DMS53 (cell line): ENCODE results near the gene ARVCF.

Experiments
- DNase-seq: peaks from one replicate; lab custom pipeline; 2025; lab: John Stamatoyannopoulos, UW

ARVCF gene, protein sequence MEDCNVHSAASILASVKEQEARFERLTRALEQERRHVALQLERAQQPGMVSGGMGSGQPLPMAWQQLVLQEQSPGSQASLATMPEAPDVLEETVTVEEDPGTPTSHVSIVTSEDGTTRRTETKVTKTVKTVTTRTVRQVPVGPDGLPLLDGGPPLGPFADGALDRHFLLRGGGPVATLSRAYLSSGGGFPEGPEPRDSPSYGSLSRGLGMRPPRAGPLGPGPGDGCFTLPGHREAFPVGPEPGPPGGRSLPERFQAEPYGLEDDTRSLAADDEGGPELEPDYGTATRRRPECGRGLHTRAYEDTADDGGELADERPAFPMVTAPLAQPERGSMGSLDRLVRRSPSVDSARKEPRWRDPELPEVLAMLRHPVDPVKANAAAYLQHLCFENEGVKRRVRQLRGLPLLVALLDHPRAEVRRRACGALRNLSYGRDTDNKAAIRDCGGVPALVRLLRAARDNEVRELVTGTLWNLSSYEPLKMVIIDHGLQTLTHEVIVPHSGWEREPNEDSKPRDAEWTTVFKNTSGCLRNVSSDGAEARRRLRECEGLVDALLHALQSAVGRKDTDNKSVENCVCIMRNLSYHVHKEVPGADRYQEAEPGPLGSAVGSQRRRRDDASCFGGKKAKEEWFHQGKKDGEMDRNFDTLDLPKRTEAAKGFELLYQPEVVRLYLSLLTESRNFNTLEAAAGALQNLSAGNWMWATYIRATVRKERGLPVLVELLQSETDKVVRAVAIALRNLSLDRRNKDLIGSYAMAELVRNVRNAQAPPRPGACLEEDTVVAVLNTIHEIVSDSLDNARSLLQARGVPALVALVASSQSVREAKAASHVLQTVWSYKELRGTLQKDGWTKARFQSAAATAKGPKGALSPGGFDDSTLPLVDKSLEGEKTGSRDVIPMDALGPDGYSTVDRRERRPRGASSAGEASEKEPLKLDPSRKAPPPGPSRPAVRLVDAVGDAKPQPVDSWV

GRCh38 chr22:20016734-20017621, at the start of gene ARVCF:
TSS of gene ARVCF (minus strand) at chr22:20016823. CDS start at chr22:19990794, 26,029 bp downstream.
- peak; percentile 84 for DNase-seq

DNA sequence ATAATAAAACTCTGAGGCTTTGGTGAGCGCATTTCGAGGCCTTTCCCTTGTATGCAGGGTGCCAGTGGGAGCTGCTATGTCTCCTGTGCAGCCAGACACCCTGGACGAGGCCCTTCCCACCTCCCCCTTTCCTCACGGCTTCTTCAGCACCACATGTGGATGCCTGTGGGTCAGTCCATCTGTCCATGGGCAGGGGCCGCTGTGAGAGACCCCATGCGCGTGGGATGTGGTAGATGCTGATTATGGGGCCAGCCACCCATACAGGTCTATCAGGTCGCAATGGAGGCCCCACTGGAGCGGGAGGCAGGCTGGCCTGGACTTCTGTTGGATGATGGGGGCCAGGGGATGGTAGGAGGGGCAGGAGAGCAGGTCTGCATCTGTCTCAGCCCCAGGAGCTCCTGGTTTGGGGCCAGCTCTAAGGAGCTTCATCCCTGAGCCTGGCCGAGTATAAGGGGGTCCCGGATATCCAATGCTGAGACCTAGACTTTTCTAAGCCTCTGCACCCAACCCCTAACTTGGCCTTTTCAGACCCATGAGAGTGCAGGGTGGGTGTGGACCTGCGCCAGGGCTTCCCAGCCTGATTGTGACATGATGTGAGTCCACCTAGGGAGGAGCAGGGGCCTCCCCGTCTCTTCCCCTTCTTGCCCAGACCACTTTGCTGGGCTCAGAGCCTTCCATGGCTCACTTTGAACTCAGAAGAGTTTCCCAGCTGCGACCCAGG, 49.4 kb upstream of the ARVCF start:
- no peak for DNase-seq

DNA sequence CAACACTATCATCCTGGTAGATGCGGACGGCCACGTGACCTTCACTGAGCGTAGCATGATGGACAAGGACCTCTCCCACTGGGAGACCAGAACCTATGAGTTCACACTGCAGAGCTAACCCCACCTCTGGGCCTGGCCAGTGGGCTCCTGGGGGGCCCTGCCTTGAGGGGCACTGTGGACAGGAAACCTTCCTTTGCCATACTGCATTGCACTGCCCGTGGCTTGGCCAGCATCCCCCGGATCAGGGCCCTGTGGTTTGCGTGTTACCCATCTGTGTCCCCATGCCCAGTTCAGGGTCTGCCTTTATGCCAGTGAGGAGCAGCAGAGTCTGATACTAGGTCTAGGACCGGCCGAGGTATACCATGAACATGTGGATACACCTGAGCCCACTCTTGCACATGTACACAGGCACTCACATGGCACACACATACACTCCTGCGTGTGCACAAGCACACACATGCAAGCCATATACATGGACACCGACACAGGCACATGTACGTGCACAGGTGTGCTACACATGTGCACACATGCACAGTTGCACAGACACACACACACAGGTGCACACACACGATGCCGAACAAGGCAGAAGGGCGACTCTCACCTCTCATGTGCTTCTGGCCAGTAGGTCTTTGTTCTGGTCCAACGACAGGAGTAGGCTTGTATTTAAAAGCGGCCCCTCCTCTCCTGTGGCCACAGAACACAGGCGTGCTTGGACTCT, 48.1 kb upstream of the ARVCF start:
- DNase-seq, result no peak

- DNase-seq, result no peak
These were observed 47.5 kb upstream of the ARVCF start for GRCh38 chr22:20064140-20064480.

- no peak for DNase-seq
These were observed 46.9 kb upstream of the ARVCF start for GRCh38 chr22:20063271-20064139.

DNA sequence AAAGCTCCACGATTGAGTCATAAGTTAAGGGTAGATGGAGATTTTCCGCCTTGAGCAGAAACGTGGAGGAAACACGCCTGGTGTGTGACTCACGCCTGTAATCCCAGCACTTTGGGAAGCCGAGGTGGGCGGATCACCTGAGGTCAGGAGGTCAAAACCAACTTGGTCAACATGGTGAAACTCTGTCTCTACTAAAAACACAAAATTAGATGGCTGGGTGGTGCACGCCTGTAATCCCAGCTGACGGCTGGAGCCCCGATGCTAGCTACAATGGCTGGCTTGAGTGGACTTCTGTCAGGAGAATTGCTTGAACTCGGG, 46.1 kb upstream of the ARVCF start:
- DNase-seq, result no peak

- no peak for DNase-seq
These were observed 45.6 kb upstream of the ARVCF start for GRCh38 chr22:20062043-20062765.

DNA sequence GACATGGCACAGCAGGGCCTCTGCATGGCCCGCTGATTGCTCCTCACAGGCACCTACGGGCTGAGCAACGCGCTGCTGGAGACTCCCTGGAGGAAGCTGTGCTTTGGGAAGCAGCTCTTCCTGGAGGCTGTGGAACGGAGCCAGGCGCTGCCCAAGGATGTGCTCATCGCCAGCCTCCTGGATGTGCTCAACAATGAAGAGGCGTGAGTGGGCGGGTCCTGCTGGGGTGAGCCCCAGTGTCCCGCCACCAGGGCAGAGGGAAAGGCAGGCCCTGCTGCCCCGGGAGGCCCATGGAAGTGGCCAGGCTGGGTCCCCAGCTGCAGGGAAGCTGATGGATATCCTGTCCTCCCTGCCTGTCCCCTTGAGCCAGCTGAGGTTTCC, 44.8 kb upstream of the ARVCF start:
- no peak for DNase-seq

DNA sequence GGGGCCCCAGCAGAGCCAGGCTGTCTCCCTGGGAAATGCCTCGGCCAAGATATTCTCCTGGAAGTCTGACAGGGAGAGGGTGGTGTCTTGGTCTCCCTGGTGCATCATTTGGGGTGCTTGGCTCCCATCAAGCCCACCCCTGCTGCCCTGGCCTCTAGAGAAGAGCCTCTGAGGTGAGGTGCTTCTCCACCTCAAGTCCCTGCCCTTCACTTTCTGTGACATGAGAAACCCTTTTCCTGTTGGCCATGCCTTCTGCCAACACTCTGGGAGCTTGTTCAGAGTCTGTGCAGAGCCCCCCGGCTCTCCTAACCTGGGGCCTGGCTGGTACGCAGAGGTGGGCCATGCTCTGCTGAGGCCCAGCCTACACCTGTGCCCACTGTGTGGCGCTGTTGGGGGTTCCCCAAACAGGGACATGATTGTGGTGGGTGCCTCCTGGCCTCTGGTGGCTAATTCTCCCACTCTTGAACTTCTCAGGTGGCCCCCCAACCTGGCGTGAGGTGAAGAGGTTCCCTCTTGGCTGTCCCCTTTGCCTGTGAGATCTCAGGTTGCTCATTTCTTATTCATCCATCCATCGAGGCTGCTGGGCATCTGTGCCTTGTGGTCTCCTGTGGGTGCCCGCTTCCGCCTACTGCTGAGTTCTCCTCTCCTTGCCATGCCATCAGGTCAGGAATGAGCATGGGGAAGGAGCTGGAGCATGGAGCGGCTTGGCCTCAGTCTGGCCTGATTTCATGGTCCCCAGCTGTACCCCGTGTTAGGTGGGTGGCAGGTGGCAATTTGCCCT, 44.3 kb upstream of the ARVCF start:
- no peak for DNase-seq

DNA sequence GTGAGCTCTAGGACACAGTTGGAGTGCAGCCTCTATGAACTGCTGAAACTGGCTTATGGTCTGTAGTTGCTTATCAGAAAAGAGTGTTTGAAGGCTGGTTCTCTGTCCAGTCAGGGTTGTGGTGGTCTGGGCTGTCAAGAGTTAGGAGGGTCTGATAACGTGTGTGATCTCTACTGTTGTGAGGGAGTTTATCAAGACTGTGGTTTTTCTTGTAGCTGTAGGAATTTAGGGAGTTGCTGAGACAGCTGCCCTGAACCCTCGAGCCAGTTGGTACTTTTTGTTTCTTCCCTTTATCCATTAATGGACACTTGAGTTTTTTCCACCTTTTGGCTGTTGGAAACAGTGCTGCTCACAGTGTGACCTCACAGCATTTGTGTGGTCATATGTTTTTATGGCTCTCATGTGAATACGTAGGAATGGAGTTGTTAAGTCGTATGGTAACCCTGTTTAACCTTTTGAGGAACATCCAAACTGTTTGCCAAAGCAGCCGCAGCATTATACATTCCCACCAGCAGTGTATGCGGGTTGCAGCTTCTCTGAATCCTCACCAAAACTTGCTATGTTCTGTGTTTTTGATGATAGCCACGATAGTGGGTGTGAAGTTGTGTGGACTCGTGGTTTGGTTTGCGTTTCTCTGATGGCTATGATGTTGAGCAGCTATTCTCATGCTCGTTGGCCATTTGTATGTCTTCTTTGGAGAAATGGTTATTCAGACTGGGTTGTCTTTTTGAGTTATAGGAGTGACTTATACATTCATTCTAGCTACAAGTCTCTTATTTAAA, 42.6 kb upstream of the ARVCF start:
- DNase-seq, result no peak

GRCh38 chr22:20057596-20058268, 41.1 kb upstream of the ARVCF start:
- DNase-seq, result no peak

GRCh38 chr22:20056696-20057386, 40.2 kb upstream of the ARVCF start:
- no peak for DNase-seq

DNA sequence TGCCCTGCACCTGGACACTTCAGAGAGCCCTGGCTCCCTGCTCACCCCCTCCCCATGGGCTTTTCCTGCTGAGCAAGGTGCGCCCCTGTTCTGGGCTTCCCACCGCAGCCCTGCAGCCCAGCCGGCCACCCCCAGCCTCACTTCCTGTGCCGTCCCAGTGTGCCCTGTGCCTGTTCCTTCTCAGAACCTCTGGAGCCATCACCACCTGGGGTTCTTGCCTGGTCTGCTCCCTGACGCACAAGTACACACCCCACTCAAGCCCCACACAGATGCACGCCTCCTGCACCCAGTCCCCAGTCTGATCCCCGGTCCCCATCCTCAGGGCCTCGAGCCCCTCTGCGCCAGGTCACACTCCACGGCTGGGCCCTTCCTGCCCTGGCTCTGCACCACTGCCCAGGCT, 39.5 kb upstream of the ARVCF start:
- DNase-seq, result no peak

GRCh38 chr22:20055654-20056053, 39.0 kb upstream of the ARVCF start:
- DNase-seq, result no peak

- no peak for DNase-seq
These were observed 38.5 kb upstream of the ARVCF start for GRCh38 chr22:20055144-20055543.

GRCh38 chr22:20054485-20054884, 37.9 kb upstream of the ARVCF start:
- no peak for DNase-seq
